Left ventricle myocardium inferior (tissue), 1 donor: Measurements from ENCODE around the gene ZNF668. TPM values are rescaled to one million over a fixed set of nuclear protein-coding genes. Genes with fewer than 3 reads are reported as not detected.

ENCODE experiments used
- DNase-seq: peaks from one replicate; pipeline ENCODE4 v3.0.0-alpha.2; 2020
- H3K27ac ChIP-seq: fragments of 200-600 bp; replicated peaks from 2 replicates; pipeline ENCODE4 v1.8.0; 2021
- H3K27me3 ChIP-seq: fragments of 200-600 bp; 2 replicates; pipeline ENCODE4 v1.8.0; 2021; ENCODE audit warnings: low read depth
- H3K36me3 ChIP-seq: fragments of 200-600 bp; 2 replicates; pipeline ENCODE4 v1.8.0; 2021
- H3K4me1 ChIP-seq: fragments of 200-600 bp; 2 replicates; pipeline ENCODE4 v1.8.0; 2021
- H3K4me3 ChIP-seq: fragments of 200-600 bp; 2 replicates; pipeline ENCODE4 v1.8.0; 2021; ENCODE audit warnings: mild to moderate bottlenecking, moderate library complexity
- H3K9me3 ChIP-seq: fragments of 200-600 bp; replicated peaks from 2 replicates; pipeline ENCODE4 v1.8.0; 2021
- CTCF ChIP-seq: fragments of 200-600 bp; IDR thresholded peaks from 2 replicates; pipeline ENCODE4 v1.8.0; 2021; ENCODE audit warnings: antibody characterized with exemption, mild to moderate bottlenecking, borderline replicate concordance
- intact Hi-C: fragments of 100-400 bp; cut with micrococcal nuclease; formaldehyde crosslinking; loops from one replicate; pipeline ENCODE4 v1.11.0; 2022
- total RNA-seq: library from RNA; stranded (reverse); fragmentation: NEBNext Ultra II Directional; extraction: Animal tissue kit (Norgen Biotek cat#: 25700); gene quantifications from one replicate; pipeline ENCODE4 v1.2.1, GENCODE V29; 2021
- donor health status: DM: no; HTN: yes; CAD: no; lungs with severe emphysema.

Gene ZNF668
- total RNA-seq, 1 donor from 2014 or later: 5.3 TPM

GRCh38 chr16:31052114-31052513 lies 21.9 kb downstream of the ZNF668 start:
- DNase-seq: no peak
- no peaks in the 10 kb centered on the region for H3K9me3 ChIP-seq
- H3K36me3 ChIP-seq: no peaks in the 10 kb centered on the region
- no peaks in the 10 kb centered on the region for H3K27me3 ChIP-seq
- intact Hi-C loops: no loop called here
- H3K27ac ChIP-seq: no peak overlapping the region
- TF ChIP-seq CTCF: no peak
- no peak overlapping the region for H3K4me3 ChIP-seq
- H3K4me1 ChIP-seq: no peaks in the 10 kb centered on the region

GRCh38 chr16:31050280-31051030 lies 23.6 kb downstream of the ZNF668 start:
- H3K36me3 ChIP-seq: no peaks in the 10 kb centered on the region
- H3K4me3 ChIP-seq: no peak overlapping the region
- H3K27me3 ChIP-seq: no peaks in the 10 kb centered on the region
- DNase-seq: no peak
- intact Hi-C loops: no loop called here
- no peak overlapping the region for H3K27ac ChIP-seq
- no peak for TF ChIP-seq CTCF
- H3K4me1 ChIP-seq: no peaks in the 10 kb centered on the region
- H3K9me3 ChIP-seq: no peaks in the 10 kb centered on the region

- TF ChIP-seq CTCF: no peak
- H3K27me3 ChIP-seq: no peaks in the 10 kb centered on the region
- intact Hi-C loops: no loop called here
These were observed 30.1 kb downstream of the ZNF668 start for GRCh38 chr16:31043898-31044481.

GRCh38 chr16:31043352-31043751 lies 30.7 kb downstream of the ZNF668 start:
- Histone ChIP-seq H3K36me3 (peaks cover 48% of the 10 kb centered on the region), H3K27ac (no peak overlapping the region), H3K27me3 (no peaks in the 10 kb centered on the region), H3K4me1 (no peaks in the 10 kb centered on the region), H3K9me3 (no peaks in the 10 kb centered on the region), H3K4me3 (no peak overlapping the region)
- intact Hi-C loops: no loop called here
- no peak for TF ChIP-seq CTCF
- no peak for DNase-seq

More at GRCh38 chr16:31043898-31044481, 30.1 kb downstream of the ZNF668 start:
- no peak for DNase-seq
- Histone ChIP-seq H3K4me1 (no peaks in the 10 kb centered on the region), H3K27ac (no peak overlapping the region), H3K9me3 (no peaks in the 10 kb centered on the region), H3K36me3 (peaks cover 41% of the 10 kb centered on the region), H3K4me3 (no peak overlapping the region)

GRCh38 chr16:31042866-31043265 lies 31.2 kb downstream of the ZNF668 start:
- H3K4me3 ChIP-seq: no peak overlapping the region
- H3K4me1 ChIP-seq: no peaks in the 10 kb centered on the region
- H3K9me3 ChIP-seq: no peaks in the 10 kb centered on the region
- no peaks in the 10 kb centered on the region for H3K27me3 ChIP-seq
- no peak for DNase-seq
- intact Hi-C loops: no loop called here
- peaks cover 53% of the 10 kb centered on the region for H3K36me3 ChIP-seq
- TF ChIP-seq CTCF: no peak
- no peak overlapping the region for H3K27ac ChIP-seq
